GM21423 (cell line): Measurements from ENCODE around the gene POLR1E.
"Not testable (repeated sequence)": the region's sequence is repeated elsewhere in the genome, so short reads cannot be mapped to it uniquely, and the experiment has no call there.

Experiments
- ATAC-seq: cut with Tn5 transposase; IDR thresholded peaks from one replicate; pipeline ENCODE4 v1.9.1; 2021; ENCODE audit warnings: mild to moderate bottlenecking, moderate library complexity; ENCODE audit not compliant: unreplicated experiment

POLR1E gene

DNA sequence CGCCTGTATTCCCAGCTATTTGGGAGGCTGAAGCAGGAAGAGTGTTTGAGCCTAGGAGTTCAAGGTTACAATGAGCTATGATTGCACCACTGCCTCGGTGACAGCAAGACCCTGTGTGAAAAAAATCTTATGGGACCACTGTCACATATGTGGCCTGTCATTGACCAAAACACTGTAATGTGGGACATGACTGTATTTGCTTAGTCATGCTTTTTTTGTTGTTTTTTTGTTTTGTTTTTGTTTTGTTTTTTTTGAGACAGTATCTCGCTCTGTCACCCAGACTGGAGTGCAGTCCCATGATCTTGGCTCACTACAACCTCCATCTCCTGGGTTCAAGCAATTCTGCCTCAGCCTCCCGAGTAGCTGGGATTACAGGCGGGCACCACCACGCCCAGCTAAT is 13.5 kb downstream of the POLR1E start:
- ATAC-seq = no peak

DNA sequence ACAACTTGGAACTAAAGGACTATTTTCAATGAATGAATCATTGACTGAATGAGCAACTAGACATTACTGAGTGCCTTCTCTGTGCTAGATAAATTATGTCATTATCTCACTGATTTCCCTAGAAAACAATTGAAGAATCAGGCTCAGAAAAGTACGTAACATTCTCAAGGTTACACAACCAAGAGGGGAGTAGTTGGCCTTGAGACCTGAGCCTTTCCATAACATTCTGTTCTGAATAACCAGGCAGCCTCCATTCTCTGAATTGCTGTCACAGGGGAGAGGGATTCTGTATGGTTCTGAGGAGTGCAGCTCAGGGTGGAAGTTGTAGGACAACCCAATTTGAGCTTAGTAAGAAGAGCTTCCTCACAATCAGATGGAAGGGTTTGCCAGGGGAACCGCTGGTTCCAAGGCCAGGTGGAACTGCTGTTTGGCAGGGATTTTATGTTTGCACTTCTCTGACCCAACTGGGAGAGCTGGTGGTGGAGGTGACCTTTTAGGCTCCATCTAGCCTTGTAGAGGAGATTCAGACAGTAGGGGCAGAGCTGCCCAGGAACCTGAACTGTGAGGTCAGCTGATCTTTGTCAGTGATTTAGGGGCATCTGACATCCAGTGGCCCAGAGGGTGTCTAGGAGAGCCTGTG is 16.3 kb downstream of the POLR1E start:
- no peak for ATAC-seq

DNA sequence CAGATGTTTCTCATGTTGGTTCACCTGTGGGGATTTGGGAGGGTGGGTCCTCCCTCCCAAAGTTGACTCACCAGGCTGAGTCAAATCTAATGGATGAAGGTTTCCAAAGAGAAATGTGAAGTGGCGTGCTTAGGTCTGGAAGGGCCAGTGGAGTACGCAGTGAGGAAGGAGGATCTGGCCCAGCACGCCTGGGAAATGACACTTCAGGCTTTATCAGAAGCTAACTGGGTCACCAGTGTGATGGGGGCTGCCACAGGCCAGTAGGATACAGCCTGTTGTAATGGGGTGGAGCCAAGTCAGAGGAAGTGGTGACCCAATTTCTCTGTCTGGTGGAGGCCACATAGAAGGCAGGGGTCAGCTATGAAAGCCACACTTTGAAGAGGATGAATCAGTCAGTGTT is 18.0 kb downstream of the POLR1E start:
- ATAC-seq = no peak

DNA sequence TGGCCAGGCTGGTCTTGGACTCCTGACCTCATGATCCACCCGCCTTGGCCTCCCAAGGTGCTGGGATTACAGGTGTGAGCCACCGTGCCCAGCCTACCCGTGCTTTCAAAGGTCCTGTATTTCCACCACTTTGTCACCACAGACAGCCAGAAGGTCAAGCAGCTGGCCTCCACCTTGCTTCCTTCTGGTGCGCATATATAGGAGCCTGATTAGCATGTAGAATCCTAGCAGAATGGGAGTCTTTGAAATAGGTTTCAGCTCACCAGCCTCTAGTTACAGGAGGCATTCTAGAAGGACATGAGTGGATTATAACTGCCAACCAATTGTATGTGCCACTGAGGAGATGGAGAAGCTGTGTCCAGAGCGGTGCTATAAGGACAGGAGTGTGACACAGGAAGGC is 18.9 kb downstream of the POLR1E start:
- ATAC-seq = no peak

DNA sequence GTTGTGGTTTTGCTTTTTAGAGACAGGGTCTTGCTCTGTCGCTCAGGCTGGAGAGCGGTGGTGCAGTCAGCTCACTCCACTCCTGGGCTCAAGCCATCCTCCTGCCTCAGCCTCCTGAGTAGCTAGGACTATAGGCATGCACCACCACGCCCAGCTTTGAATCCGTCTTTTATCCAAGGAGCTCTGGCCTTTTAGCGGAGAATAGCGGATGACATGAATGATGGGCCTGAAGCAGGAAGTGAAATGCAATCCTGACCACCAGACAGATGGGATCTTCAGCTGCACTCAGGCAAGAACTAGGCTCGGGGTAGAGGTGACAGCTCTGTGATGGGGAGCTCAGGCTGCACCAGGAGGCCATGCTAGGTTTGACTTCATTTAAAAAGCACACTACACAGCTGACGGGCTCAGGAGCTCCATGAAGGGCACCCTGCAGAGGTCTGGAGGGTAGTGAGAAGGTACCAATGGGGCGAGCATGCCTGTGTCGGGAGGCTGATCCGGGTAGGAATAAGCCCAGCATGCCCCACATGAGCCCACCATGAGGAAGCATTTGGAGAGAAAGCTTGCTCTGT is 21.9 kb downstream of the POLR1E start:
- ATAC-seq = no peak

DNA sequence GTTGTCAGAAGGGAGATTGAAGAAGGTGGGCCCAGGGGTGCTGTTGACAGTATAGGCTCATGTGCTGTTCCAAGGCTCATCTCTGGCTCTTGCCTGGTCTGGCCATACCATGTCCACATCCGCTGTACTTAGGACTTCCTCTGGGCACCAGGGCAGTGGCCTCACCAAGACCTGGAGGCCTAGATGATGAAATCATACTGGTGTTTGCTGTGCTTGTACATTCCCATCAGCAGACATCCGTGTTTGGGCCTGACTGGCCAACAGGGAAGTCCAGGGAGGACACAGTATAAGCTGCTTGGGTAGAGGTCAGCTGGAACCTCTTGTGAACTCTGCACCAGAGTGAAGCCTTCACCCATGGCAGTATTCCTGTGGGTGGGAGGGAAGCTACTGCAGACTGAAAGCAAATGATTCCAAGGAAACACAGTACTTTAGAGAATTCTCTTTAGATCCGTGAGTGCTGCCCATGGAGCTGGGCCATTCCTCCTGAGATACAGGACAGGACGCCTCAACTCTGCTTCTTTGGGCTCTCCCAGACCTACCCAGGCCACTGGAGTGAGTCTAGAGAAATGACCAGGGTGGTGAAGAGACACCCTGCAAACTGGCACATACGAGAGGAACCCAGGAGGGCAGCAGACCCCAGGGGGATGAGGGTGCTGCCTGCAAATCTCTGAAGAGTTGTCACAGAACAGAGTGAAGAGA is 22.5 kb downstream of the POLR1E start:
- ATAC-seq = no peak

DNA sequence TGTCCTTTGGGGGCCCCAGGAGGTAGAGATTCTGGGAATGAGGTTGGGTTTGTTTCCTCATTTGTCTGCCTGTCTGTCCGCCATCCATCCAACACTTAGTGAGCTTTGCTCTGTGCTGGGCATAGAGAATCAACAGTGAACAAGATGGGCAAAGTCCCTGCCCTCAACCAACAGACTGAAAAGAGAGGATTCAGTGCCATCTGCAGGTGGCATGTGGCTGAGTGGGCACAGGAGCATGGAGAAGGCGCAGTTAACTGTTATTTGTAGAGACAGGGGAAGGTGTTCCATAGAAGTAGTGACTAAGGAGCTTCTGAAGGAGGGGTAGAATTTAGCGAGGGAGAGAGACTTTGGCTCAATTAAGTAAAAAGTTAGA is 23.1 kb downstream of the POLR1E start:
- ATAC-seq = no peak

DNA sequence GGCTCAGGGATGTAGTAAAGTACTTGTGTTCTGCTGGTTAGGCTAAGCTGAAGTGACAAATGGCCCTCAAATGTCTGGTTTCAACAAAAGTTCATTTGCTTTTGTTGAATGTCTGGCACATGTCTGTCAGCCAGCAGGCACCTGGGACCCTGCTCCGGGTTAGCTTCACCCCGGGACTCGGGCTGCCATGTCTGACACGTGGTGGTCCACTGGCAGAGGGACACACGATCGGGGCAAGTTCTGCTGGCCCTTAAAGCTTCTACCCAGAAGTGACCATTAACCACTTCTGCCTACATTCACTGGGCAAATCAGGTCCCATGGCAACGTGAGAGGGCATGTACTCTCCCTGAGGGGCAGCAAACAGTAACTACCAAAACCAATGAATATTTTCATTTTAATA is 23.8 kb downstream of the POLR1E start:
- no peak for ATAC-seq

DNA sequence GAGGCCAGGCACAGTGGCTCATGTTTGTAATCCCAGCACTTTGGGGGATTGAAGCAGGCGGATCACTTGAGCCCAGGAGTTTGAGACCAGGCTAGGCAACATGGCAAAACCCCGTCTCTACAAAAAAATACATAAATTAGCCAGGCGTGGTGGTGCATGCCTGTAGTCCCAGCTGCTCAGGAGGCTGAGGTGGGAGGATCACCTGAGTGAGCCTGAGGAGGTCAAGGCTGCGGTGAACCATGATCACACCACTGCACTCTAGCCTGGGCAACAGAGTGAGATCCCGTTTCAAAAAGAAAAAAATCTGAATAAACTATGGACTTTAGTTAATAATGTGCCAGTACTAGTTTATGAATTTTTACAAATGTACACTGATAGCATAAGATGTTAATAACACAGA is 24.3 kb downstream of the POLR1E start:
- ATAC-seq = not testable (repeated sequence)

DNA sequence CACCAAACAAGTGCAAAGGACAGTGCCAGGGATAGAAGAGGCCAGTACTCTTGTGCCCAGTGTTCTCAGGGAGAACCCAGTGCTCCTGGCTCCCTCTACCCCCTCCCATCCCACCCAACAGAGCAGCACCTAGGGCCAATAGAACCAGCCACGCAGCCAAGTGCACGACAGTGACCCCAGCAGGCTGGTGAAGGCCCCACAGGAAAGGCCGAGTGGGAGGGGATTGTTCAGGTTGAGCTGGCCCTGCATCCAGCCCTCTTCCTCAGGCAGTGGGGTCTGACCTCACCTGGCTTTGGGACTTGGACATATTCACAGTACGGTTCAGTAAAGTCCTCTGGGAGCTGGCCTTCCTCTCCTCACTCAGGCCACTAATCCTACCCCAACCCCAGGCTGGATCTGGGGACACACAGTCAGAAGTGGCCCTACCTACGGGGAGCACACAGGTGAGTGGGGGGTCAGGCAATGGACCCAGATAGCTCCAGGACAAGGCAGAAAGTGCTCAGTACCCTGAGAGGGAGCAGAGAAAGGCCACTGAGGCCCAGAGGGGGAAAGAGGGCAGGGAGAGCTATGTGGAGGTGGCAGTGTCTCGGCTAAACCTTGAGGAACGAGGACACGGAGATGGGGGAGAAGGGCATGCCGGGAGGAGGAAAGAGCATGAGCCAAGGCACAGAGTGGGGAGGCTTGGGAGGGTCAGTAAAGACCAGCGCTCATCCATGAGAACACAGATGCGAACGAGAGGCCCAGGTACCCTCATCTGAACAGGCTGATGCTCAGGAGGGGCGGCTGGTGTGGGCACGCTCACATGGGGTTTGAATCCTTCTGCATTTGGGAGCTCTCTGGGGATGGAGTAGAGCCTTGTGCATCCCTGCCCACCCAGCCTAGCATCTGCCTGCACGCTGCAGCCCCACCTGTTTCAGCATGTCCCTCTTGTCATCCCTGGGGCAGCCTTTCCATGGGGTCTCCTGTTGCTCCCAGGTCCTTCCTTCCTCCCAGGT is 25.6 kb downstream of the POLR1E start:
- no peak for ATAC-seq

DNA sequence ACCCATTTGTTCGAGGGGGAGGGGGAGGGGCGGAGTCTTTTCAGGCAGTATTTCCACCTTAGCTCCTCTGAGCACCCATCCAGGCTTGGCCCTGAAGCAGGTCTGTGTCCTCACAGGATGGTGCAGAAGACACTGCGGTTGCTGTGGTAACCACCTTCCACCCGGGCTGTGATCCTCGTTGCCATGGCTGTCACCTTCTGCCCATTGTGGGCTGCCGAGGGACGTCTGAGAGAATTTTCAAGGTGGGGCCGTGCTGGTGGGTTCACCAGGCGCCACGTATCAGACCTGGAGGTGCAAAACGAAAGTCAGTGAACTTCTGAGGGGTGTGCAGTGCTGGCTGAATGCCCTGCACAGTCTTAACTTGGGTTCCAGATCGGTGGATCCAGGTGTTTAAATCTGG is 26.7 kb downstream of the POLR1E start:
- ATAC-seq = no peak

DNA sequence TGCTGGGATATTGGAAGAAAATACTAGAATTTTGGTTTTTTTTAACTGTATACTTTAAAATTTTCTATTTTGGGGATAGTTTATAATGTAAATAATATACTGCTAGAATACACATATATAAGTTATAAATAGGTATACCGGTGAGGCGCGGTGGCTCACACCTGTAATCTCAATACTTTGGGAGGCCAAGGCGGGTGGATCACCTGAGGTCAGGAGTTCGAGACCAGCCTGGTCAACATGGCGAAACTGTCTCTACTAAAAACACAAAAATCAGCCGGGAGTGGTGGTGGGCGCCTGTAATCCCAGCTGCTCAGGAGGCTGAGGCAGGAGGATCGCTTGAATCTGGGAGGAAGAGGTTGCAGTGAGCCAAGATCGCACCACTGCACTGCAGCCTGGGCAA is 28.7 kb downstream of the POLR1E start:
- not testable (repeated sequence) for ATAC-seq

DNA sequence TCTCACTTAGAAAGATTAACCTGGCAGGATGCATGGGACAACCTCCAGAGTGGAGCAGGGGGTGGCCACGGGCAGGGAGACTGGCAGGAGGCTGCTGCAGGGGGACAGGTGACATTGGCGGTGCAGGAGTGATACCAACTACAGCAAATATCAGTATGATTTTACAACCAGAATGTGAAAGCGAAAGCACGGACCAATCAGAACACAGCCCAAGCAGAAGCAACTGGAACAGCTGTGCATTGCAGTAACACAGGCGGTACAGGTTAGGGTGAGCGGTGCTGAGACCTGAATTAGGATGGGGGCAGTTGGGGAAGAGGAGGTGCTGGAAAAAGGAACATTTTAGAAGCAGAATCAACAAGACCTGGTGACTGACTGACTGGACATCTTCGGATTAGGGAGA is 29.3 kb downstream of the POLR1E start:
- no peak for ATAC-seq

DNA sequence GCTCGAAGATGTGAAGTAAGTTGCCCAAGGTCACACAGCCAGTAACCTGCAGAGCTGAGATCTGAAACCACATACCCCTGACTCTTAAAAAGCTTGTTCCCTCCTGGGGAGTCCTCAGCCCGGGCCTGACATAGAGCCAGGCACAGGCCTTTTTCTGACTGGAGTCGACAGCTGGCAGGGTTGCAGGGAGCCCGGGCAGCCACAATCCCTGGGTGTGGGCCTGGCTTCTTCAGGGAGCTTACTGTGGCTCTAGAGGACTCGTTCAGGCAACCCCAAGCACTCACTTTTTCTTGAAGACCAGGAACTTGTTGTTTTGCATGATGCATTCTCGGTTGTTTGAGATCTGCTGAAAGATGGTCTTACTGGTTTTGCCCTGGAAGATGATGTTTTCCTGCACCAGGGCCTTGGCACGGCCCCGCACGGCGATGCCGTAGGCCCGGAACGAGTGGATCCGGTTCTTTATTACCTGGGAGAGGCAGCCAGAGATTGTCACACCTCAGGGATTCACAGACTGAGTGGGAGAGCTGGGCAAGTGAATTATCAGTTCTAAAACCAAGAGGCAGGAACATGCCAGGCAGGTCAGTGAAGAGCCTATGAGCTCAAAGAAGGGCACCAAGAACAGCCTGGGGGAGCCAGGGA is 30.0 kb downstream of the POLR1E start:
- no peak for ATAC-seq

DNA sequence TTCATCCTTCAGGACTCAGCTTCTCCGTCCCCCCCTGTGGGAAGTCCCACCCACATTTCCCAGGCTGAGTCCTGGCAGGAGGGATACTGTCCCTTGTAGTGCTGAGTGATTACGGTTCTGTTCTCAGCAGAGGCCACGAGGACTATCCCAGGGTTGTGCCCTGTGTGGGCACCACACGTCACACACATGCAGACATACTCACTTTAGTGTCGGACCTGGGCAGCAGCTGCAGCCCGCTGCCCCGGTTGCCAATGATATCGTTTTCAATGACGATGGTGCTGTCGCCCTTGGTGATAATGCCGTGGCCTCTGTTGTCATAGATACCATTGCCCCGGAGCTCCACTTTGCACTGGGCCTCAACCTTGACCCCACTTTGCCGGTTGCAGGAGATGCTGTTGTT is 32.2 kb downstream of the POLR1E start:
- ATAC-seq = no peak

DNA sequence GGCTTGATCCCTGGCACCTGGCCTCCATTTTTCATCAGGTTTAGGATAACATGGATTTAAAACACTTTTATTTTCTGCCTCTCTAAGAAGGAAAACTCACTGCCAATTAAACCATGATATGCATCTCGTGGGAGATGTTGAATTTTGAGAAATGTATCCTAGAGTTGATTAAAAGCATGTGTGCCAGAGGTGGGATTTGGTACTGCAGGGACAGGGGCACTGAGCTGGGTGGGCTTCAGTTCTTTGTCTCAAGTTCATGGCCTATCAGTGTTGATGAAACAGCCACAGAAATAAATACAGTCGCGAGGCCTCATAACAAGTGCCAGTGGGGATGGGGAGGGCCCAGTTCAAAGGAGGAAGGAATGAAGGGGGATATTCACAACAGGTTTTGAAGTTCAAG is 34.9 kb downstream of the POLR1E start:
- no peak for ATAC-seq

DNA sequence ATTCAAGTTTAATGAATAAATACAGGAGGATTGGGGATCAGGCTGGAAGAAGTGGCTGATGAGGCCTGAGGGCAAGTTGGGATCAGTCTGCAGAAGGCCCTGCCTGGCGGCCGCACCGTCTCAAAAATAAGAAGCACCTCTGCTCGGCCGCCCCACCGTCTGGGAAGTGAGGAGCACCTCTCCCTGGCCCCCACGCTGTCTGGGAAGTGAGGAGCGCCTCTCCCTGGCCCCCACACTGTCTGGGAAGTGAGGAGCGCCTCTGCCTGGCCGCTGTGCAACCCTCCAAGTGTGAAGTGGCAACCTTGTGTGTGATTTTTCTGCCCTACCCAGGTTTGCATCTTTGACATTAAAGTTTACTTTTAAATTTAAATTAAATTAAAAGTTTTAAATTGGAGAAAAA is 35.4 kb downstream of the POLR1E start:
- ATAC-seq = no peak

DNA sequence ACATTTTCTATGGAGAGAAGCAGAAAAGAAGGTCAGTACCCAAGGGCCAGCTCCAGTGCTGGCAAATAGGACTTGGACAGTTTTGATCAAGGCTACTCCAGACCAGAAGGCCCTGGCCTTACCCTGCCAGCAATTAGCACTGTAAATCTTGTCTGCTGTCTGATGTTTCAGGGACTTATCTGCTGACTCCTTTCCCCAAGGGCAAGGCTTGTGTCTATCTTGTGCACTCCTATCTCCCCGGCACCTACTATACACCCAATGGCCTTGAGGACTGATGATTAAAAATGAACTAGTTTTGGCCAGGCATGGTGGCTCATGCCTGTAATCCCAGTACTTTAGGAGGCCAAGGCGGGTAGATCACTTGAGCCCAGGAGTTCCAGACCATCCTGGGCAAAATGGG is 37.2 kb downstream of the POLR1E start:
- ATAC-seq = no peak

DNA sequence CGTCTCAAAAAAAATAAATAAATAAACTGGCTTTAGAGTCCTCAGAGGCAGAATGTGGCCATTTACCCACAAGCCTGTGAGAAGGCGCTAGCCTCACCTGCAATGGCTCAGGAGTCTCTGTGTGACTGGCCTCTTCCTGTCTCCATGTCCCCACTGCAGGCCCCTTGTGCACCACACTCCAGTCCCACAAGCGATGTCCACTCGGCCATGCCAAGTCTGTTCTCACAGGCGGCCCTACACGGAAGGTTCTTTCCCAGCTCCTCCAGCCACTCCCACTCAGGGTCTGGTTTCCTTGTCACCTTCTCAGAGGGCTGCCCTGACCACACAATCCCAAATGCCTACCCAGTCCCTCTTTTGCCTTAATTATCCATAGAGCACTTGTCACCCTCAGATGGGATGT is 38.2 kb downstream of the POLR1E start:
- no peak for ATAC-seq

DNA sequence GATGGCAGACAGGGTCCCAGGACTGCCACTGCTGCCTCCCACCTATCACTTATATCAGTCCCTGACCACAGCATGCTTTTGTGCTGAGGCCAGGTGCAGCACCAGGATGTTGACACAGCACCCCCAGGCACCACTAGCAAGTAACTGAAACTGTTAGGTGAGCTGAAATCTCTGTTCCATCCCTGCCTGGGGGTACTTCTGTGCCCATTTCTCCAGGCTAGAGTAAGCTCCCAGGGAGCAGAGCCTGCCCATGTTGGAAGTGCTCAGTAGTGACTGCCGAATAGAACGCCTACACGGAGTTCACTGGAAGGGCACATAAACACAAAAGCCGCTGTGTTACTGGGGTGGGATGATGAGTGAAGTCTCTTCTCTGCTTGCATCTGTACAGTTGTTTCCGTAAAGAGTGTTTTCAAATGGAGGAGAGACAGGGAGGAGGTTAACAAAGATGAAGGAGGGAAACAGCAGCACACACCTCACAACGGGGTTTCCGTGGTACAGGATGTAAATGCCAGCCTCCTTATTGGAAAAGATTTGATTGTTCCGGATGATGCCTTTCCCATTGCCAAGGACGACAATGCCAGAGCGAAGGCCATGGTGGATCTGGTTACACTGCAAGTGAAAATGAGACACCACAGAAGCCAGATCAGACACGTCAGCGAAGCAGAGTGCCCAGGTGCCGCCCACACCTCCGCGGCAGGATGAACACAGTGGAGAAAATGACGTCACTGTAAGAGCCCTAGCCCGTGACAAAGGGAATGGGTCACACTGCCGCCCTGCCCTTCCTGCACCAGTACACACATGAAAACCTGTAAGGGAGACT is 43.1 kb downstream of the POLR1E start:
- ATAC-seq = peak; percentile 62
